SK-N-SH treated with all-trans-retinoic acid at 6 μM for 48 hours (cell line): ENCODE results near the gene THAP8.

ENCODE experiments used
- ATAC-seq: fragments of 200-7000 bp; cut with Tn5 transposase; 3 replicates; pipeline ENCODE4 v1.9.1; 2020; ENCODE audit warnings: mild to moderate bottlenecking, moderate library complexity
- CSDC2 ChIP-seq: fragments of 250-450 bp; sonication (Bioruptor Pico); IDR thresholded peaks from 2 replicates; pipeline ENCODE4 v1.5.0; 2020; ENCODE audit warnings: mild to moderate bottlenecking, moderate library complexity
- ESRRG ChIP-seq: fragments of 250-450 bp; sonication (Bioruptor Pico); IDR thresholded peaks from 2 replicates; pipeline ENCODE4 v1.6.1; 2021; ENCODE audit warnings: mild to moderate bottlenecking
- ISL1 ChIP-seq: fragments of 250-450 bp; sonication (Bioruptor Pico); IDR thresholded peaks from 2 replicates; pipeline ENCODE4 v2.1.2; 2022; ENCODE audit warnings: mild to moderate bottlenecking, moderate library complexity
- OSR1 ChIP-seq: fragments of 250-450 bp; sonication (Bioruptor Pico); IDR thresholded peaks from 2 replicates; pipeline ENCODE4 v1.8.0; 2022; ENCODE audit warnings: moderate library complexity, mild to moderate bottlenecking, inconsistent platforms
- PPARA ChIP-seq: fragments of 250-450 bp; sonication (Bioruptor Pico); IDR thresholded peaks from 2 replicates; pipeline ENCODE4 v1.5.0; 2020; ENCODE audit warnings: mild to moderate bottlenecking, borderline replicate concordance
- RARB ChIP-seq: fragments of 250-450 bp; sonication (Bioruptor Pico); IDR thresholded peaks from 2 replicates; pipeline ENCODE4 v1.8.0; 2021; ENCODE audit warnings: mild to moderate bottlenecking, moderate library complexity
- SNAI2 ChIP-seq: fragments of 250-450 bp; sonication (Bioruptor Pico); IDR thresholded peaks from 2 replicates; pipeline ENCODE4 v1.5.0; 2020; ENCODE audit warnings: mild to moderate bottlenecking, moderate library complexity
- TCF4 ChIP-seq: fragments of 250-450 bp; sonication (Bioruptor Pico); IDR thresholded peaks from 2 replicates; pipeline ENCODE4 v1.8.0; 2021; ENCODE audit warnings: mild to moderate bottlenecking, moderate library complexity, borderline replicate concordance
- TOX ChIP-seq: fragments of 250-450 bp; sonication (Bioruptor Pico); IDR thresholded peaks from 2 replicates; pipeline ENCODE4 v1.8.0; 2021; ENCODE audit warnings: mild to moderate bottlenecking, moderate library complexity, borderline replicate concordance
- ZC3H10 ChIP-seq: fragments of 250-450 bp; sonication (Bioruptor Pico); IDR thresholded peaks from 2 replicates; pipeline ENCODE4 v1.5.1; 2021; ENCODE audit warnings: mild to moderate bottlenecking, moderate library complexity
- ZFP3 ChIP-seq: fragments of 250-450 bp; sonication (Bioruptor Pico); IDR thresholded peaks from 2 replicates; pipeline ENCODE4 v1.5.0; 2020; ENCODE audit warnings: mild to moderate bottlenecking, moderate library complexity
- ZNF565 ChIP-seq: fragments of 450-650 bp; formaldehyde crosslinking; conservative IDR thresholded peaks from 2 replicates; pipeline ENCODE4 v1.5.0; 2020; ENCODE audit warnings: low read depth, mild to moderate bottlenecking, moderate library complexity
- ZNF70 ChIP-seq: fragments of 450-650 bp; formaldehyde crosslinking; IDR thresholded peaks from 2 replicates; pipeline ENCODE4 v1.5.0; 2020; ENCODE audit warnings: mild to moderate bottlenecking, moderate library complexity
- ZNF8 ChIP-seq: fragments of 450-650 bp; formaldehyde crosslinking; IDR thresholded peaks from 2 replicates; pipeline ENCODE4 v1.5.0; 2020; ENCODE audit warnings: mild to moderate bottlenecking, moderate library complexity
- TF ChIP-seq, protein P1 (sequence below): fragments of 250-450 bp; sonication (Bioruptor Pico); IDR thresholded peaks from 2 replicates; pipeline ENCODE4 v1.8.0; 2020; ENCODE audit warnings: mild to moderate bottlenecking, moderate library complexity, borderline replicate concordance
- TF ChIP-seq, protein P2 (sequence below): fragments of 250-450 bp; sonication (Bioruptor Pico); IDR thresholded peaks from 2 replicates; pipeline ENCODE4 v1.5.1; 2021; ENCODE audit warnings: mild to moderate bottlenecking, moderate library complexity
- TF ChIP-seq, protein P3 (sequence below): fragments of 250-450 bp; sonication (Bioruptor Pico); IDR thresholded peaks from 2 replicates; pipeline ENCODE4 v1.8.0; 2021; ENCODE audit warnings: low read depth, mild to moderate bottlenecking, moderate library complexity, borderline replicate concordance
- TF ChIP-seq, protein P4 (sequence below): fragments of 250-450 bp; sonication (Bioruptor Pico); IDR thresholded peaks from 2 replicates; pipeline ENCODE4 v1.5.1; 2020; ENCODE audit warnings: low read depth, mild to moderate bottlenecking, moderate library complexity
- TF ChIP-seq, protein P5 (sequence below): fragments of 250-450 bp; sonication (Bioruptor Pico); IDR thresholded peaks from 2 replicates; pipeline ENCODE4 v1.5.0; 2020; ENCODE audit warnings: mild to moderate bottlenecking, moderate library complexity

The THAP8 gene

DNA sequence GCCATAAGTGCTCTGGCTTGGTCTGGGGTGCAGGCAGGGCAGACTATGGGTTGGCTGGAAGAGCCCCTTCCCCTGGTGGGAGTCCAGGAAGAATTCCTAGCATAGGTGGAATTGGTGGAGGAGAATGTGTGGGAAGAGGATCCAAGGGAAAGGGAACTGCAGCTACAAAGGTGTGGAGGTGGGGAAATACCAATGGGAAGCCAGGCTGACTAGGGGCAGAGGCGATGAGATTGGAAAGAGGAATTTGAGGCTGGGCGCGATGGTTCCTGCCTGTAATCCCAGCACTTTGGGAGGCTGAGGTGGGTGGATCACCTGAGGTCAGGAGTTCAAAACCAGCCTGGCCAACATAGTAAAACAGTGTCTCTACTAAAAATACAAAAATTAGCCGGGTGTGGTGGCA lies 63.9 kb downstream of the THAP8 start:
- no peak for ATAC-seq
- TF ChIP-seq PPARA (CRISPR knock-in tag), result no peak
- no peak for TF ChIP-seq OSR1 (CRISPR knock-in tag)
- no peak for TF ChIP-seq ZFP3 (CRISPR knock-in tag)
- TF ChIP-seq, protein P1, sequence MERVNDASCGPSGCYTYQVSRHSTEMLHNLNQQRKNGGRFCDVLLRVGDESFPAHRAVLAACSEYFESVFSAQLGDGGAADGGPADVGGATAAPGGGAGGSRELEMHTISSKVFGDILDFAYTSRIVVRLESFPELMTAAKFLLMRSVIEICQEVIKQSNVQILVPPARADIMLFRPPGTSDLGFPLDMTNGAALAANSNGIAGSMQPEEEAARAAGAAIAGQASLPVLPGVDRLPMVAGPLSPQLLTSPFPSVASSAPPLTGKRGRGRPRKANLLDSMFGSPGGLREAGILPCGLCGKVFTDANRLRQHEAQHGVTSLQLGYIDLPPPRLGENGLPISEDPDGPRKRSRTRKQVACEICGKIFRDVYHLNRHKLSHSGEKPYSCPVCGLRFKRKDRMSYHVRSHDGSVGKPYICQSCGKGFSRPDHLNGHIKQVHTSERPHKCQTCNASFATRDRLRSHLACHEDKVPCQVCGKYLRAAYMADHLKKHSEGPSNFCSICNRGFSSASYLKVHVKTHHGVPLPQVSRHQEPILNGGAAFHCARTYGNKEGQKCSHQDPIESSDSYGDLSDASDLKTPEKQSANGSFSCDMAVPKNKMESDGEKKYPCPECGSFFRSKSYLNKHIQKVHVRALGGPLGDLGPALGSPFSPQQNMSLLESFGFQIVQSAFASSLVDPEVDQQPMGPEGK (CRISPR knock-in tag), result no peak
- TF ChIP-seq ZC3H10, result no peak
- TF ChIP-seq ISL1, result no peak
- TF ChIP-seq, protein P2, sequence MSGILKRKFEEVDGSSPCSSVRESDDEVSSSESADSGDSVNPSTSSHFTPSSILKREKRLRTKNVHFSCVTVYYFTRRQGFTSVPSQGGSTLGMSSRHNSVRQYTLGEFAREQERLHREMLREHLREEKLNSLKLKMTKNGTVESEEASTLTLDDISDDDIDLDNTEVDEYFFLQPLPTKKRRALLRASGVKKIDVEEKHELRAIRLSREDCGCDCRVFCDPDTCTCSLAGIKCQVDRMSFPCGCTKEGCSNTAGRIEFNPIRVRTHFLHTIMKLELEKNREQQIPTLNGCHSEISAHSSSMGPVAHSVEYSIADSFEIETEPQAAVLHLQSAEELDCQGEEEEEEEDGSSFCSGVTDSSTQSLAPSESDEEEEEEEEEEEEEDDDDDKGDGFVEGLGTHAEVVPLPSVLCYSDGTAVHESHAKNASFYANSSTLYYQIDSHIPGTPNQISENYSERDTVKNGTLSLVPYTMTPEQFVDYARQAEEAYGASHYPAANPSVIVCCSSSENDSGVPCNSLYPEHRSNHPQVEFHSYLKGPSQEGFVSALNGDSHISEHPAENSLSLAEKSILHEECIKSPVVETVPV (CRISPR knock-in tag), result no peak
- no peak for TF ChIP-seq ZNF70 (CRISPR knock-in tag)
- no peak for TF ChIP-seq ZNF565 (CRISPR knock-in tag)
- TF ChIP-seq, protein P3, sequence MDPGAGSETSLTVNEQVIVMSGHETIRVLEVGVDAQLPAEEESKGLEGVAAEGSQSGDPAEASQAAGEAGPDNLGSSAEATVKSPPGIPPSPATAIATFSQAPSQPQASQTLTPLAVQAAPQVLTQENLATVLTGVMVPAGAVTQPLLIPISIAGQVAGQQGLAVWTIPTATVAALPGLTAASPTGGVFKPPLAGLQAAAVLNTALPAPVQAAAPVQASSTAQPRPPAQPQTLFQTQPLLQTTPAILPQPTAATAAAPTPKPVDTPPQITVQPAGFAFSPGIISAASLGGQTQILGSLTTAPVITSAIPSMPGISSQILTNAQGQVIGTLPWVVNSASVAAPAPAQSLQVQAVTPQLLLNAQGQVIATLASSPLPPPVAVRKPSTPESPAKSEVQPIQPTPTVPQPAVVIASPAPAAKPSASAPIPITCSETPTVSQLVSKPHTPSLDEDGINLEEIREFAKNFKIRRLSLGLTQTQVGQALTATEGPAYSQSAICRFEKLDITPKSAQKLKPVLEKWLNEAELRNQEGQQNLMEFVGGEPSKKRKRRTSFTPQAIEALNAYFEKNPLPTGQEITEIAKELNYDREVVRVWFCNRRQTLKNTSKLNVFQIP (CRISPR knock-in tag), result no peak
- no peak for TF ChIP-seq RARB
- TF ChIP-seq, protein P4, sequence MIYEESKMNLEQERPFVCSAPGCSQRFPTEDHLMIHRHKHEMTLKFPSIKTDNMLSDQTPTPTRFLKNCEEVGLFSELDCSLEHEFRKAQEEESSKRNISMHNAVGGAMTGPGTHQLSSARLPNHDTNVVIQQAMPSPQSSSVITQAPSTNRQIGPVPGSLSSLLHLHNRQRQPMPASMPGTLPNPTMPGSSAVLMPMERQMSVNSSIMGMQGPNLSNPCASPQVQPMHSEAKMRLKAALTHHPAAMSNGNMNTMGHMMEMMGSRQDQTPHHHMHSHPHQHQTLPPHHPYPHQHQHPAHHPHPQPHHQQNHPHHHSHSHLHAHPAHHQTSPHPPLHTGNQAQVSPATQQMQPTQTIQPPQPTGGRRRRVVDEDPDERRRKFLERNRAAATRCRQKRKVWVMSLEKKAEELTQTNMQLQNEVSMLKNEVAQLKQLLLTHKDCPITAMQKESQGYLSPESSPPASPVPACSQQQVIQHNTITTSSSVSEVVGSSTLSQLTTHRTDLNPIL (CRISPR knock-in tag), result no peak
- TF ChIP-seq TCF4 (CRISPR knock-in tag), result no peak
- no peak for TF ChIP-seq ESRRG (CRISPR knock-in tag)
- TF ChIP-seq, protein P5, sequence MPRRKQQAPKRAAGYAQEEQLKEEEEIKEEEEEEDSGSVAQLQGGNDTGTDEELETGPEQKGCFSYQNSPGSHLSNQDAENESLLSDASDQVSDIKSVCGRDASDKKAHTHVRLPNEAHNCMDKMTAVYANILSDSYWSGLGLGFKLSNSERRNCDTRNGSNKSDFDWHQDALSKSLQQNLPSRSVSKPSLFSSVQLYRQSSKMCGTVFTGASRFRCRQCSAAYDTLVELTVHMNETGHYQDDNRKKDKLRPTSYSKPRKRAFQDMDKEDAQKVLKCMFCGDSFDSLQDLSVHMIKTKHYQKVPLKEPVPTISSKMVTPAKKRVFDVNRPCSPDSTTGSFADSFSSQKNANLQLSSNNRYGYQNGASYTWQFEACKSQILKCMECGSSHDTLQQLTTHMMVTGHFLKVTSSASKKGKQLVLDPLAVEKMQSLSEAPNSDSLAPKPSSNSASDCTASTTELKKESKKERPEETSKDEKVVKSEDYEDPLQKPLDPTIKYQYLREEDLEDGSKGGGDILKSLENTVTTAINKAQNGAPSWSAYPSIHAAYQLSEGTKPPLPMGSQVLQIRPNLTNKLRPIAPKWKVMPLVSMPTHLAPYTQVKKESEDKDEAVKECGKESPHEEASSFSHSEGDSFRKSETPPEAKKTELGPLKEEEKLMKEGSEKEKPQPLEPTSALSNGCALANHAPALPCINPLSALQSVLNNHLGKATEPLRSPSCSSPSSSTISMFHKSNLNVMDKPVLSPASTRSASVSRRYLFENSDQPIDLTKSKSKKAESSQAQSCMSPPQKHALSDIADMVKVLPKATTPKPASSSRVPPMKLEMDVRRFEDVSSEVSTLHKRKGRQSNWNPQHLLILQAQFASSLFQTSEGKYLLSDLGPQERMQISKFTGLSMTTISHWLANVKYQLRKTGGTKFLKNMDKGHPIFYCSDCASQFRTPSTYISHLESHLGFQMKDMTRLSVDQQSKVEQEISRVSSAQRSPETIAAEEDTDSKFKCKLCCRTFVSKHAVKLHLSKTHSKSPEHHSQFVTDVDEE (CRISPR knock-in tag), result no peak
- no peak for TF ChIP-seq SNAI2 (CRISPR knock-in tag)
- no peak for TF ChIP-seq ZNF8 (CRISPR knock-in tag)

DNA sequence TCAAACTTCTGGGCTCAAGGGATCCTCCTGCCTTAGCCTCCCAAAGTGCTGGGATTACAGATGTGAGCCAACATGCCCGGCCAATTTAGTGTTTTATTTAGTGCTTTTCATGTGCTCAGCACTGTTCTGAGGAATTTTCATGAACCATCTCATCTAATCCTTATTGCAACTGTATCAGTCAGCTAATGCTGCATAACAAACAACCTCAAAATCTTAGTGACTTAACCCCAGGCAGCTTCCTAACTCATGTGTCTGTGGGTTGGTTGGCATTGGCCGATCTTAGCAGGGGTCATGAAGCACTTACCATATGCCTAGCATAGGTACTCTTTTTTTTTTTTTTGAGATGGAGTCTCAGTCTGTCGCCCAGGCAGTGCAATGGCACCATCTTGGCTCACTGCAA lies 65.3 kb downstream of the THAP8 start:
- no peak for ATAC-seq
- TF ChIP-seq SNAI2 (CRISPR knock-in tag), result no peak
- TF ChIP-seq ZFP3 (CRISPR knock-in tag), result no peak
- TF ChIP-seq, protein P2 (CRISPR knock-in tag), result no peak
- TF ChIP-seq, protein P3 (CRISPR knock-in tag), result no peak
- TF ChIP-seq, protein P4 (CRISPR knock-in tag), result no peak
- TF ChIP-seq, protein P1 (CRISPR knock-in tag), result no peak
- TF ChIP-seq CSDC2 (CRISPR knock-in tag), result no peak
- TF ChIP-seq TOX (CRISPR knock-in tag), result no peak
- no peak for TF ChIP-seq ZC3H10
- no peak for TF ChIP-seq PPARA (CRISPR knock-in tag)
- no peak for TF ChIP-seq ZNF565 (CRISPR knock-in tag)
- no peak for TF ChIP-seq ISL1
- TF ChIP-seq, protein P5 (CRISPR knock-in tag), result no peak
- TF ChIP-seq OSR1 (CRISPR knock-in tag), result no peak
